K562 (cell line): Measurements from ENCODE around the gene HOXC10. TPM values are rescaled to one million over a fixed set of nuclear protein-coding genes. Genes with fewer than 3 reads are reported as not detected.

ENCODE experiments used
- ATAC-seq: fragments of 200-7000 bp; cut with Tn5 transposase; 3 replicates; pipeline ENCODE4 v1.9.1; 2020; ENCODE audit warnings: moderate library complexity
- BruUV-seq: library from RNA; stranded (reverse); fragments of 400-500 nt; replicated peaks from 2 replicates; lab custom pipeline; 2021; lab: Mats Ljungman, UMichigan
- CTCF ChIA-PET: fragments of 300-600 bp; formaldehyde crosslinking; extraction: SDS; loops from one replicate; lab custom pipeline; 2021; ENCODE audit warnings: low intra/inter-chr PET ratio; lab: Yijun Ruan, JAX
- POLR2A ChIA-PET: fragments of 300-600, 350-650 bp; sonication (Branson Sonifier 250); formaldehyde crosslinking; extraction: SDS; loops from one replicate; lab custom pipeline; 2021; ENCODE audit warnings: antibody characterized with exemption, inconsistent platforms; lab: Yijun Ruan, JAX
- DNase-seq, 4 experiments: peaks; one replicate each; pipeline versions ENCODE4 v3.0.0 to v3.0.0-alpha.2; 2011 to 2018; ENCODE audit warnings: low spot score in 3 of 4, mixed read lengths in 3 of 4; ENCODE audit errors: extremely low read depth in 1 of 4
- FAIRE-seq: peaks from 2 replicates; lab custom pipeline; 2011; peaks lifted over from hg19 to GRCh38; lab: Jason Lieb, UNC
- H2AFZ ChIP-seq: 2 replicates; pipeline ENCODE4 v1.6.0; 2011; ENCODE audit warnings: low read depth, low read length, control low read depth, inconsistent platforms
- H3K27ac ChIP-seq: fragments of 200-600 bp; 3 replicates; pipeline ENCODE4 v1.8.0; 2011; ENCODE audit warnings: low read depth, mild to moderate bottlenecking, control low read depth, inconsistent platforms, low read length, moderate library complexity, mixed read lengths; ENCODE audit errors: extremely low read depth
- H3K27me3 ChIP-seq, 2 experiments: fragments of 300-600 bp in 1 of 2; 2 replicates in 1 of 2; 3 replicates in 1 of 2; pipeline versions ENCODE4 v1.6.0 to v1.8.0; 2011; ENCODE audit warnings: inconsistent platforms in 2 of 2, low read length in 2 of 2, mild to moderate bottlenecking in 1 of 2, mixed read lengths in 1 of 2, moderate library complexity in 1 of 2; ENCODE audit not compliant: control insufficient read depth in 2 of 2, insufficient read depth in 2 of 2
- H3K36me3 ChIP-seq: fragments of 300-600 bp; 3 replicates; pipeline ENCODE4 v1.8.0; 2011; ENCODE audit warnings: mild to moderate bottlenecking, low read length, inconsistent platforms; ENCODE audit not compliant: control insufficient read depth, insufficient read depth
- H3K4me1 ChIP-seq, 2 experiments: fragments of 200-600 bp in 1 of 2; replicated peaks in 1 of 2; 2 replicates in 1 of 2; 3 replicates in 1 of 2; pipeline versions ENCODE4 v1.5.1 to v1.8.0; 2011; ENCODE audit warnings: inconsistent platforms in 2 of 2, low read length in 2 of 2, mild to moderate bottlenecking in 1 of 2, mixed read lengths in 1 of 2, moderate library complexity in 1 of 2; ENCODE audit not compliant: control insufficient read depth in 2 of 2, insufficient read depth in 2 of 2
- H3K4me2 ChIP-seq: 2 replicates; pipeline ENCODE4 v1.6.1; 2011; ENCODE audit warnings: low read length, control low read depth, inconsistent platforms, mixed read lengths; ENCODE audit not compliant: insufficient read depth
- H3K4me3 ChIP-seq: fragments of 200-600 bp; sonication (generic), shearing (Covaris generic); 2 replicates; pipeline ENCODE4 v1.5.1; 2016; ENCODE audit warnings: control low read depth, inconsistent platforms
- H3K79me2 ChIP-seq: fragments of 200-600 bp; 3 replicates; pipeline ENCODE4 v1.8.0; 2011; ENCODE audit warnings: low read length, inconsistent platforms; ENCODE audit not compliant: control insufficient read depth, insufficient read depth
- H3K9ac ChIP-seq, 2 experiments: 2 replicates each; pipeline versions ENCODE4 v1.6.0 to v1.6.1; 2011; ENCODE audit warnings: low read depth in 2 of 2, low read length in 2 of 2, control low read depth in 1 of 2, inconsistent platforms in 1 of 2, mild to moderate bottlenecking in 1 of 2, mixed read lengths in 1 of 2; ENCODE audit not compliant: insufficient read depth in 1 of 2
- H3K9me1 ChIP-seq: one replicate; pipeline ENCODE4 v1.6.0; 2011; ENCODE audit warnings: inconsistent platforms, mild to moderate bottlenecking, low read length, moderate library complexity; ENCODE audit not compliant: control insufficient read depth, insufficient read depth
- H3K9me3 ChIP-seq: replicated peaks from 2 replicates; pipeline ENCODE4 v1.5.1; 2011; ENCODE audit warnings: low read depth, low read length, inconsistent platforms; ENCODE audit not compliant: control insufficient read depth, insufficient read depth
- H4K20me1 ChIP-seq: replicated peaks from 2 replicates; pipeline ENCODE4 v1.6.1; 2011; ENCODE audit warnings: low read length, inconsistent platforms, mixed read lengths; ENCODE audit not compliant: control insufficient read depth, insufficient read depth
- DDX20 ChIP-seq: fragments of 450-650 bp; IDR thresholded peaks from 2 replicates; pipeline ENCODE4 v1.6.1; 2016; ENCODE audit warnings: missing genetic modification characterization, low read depth, mild to moderate bottlenecking, missing compliant biosample characterization, moderate library complexity
- POLR2A ChIP-seq: fragments of 450-650 bp; conservative IDR thresholded peaks from 2 replicates; pipeline ENCODE4 v1.6.1; 2016
- PRPF4 ChIP-seq: fragments of 200-400 bp; formaldehyde crosslinking; IDR thresholded peaks from one replicate; pipeline ENCODE4 v1.6.1; 2017; ENCODE audit warnings: low read length, low read depth, mild to moderate bottlenecking; ENCODE audit not compliant: insufficient read depth, poor library complexity, severe bottlenecking
- SRSF7 ChIP-seq: fragments of 200-400 bp; formaldehyde crosslinking; optimal IDR thresholded peaks from 2 replicates; pipeline ENCODE3; 2017; ENCODE audit warnings: mild to moderate bottlenecking, low read depth, low read length
- U2AF1 ChIP-seq: fragments of 200-400 bp; formaldehyde crosslinking; optimal IDR thresholded peaks from 2 replicates; pipeline ENCODE3; 2017; ENCODE audit warnings: mild to moderate bottlenecking, low read depth, low read length, moderate library complexity
- ZNF232 ChIP-seq: sonication (generic); formaldehyde crosslinking; IDR thresholded peaks from 2 replicates; pipeline ENCODE4 v1.8.0; 2022; ENCODE audit warnings: mild to moderate bottlenecking, missing genetic modification reagents
- WGBS: fragments of 100-300 bp; shearing (Covaris generic); methylation state at CpG from one replicate; pipeline ENCODE4 v1.1.6; 2016; ENCODE audit warnings: low coverage, mixed read lengths; ENCODE audit not compliant: insufficient coverage; ENCODE audit errors: missing lambda C conversion rate; 5-methylcytosine and 5-hydroxymethylcytosine counted together
- in situ Hi-C: fragments of 300-500 bp; cut with MboI; formaldehyde crosslinking; loops from 4 replicates; pipeline ENCODE4 v1.15.0; 2018; ENCODE audit warnings: inconsistent platforms, mixed read lengths
- intact Hi-C: fragments of 100-400 bp; cut with micrococcal nuclease; formaldehyde crosslinking; loops from 2 replicates; pipeline ENCODE4 v1.14.2; 2022
- polyA plus RNA-seq, 8 experiments: library from polyadenylated mRNA; depleted of rRNA in 4 of 8; stranded (reverse) in 5 of 8; unstranded in 3 of 8; fragments of >200 nt; fragmentation: Nextera tagmentation in 2 of 8; fragmentation: Illumina TruSeq in 1 of 8; extraction: Ambion mirVana in 2 of 8; extraction: Trizol in 1 of 8; gene quantifications; 2 replicates each; pipeline versions ENCODE4 v1.2.1 to v1.2.3, GENCODE V29; 2011 to 2014; ENCODE audit warnings: inconsistent platforms in 1 of 8, missing spikeins in 1 of 8
- total RNA-seq, 7 experiments: library from RNA; depleted of rRNA in 6 of 7; stranded (reverse); fragments of >200 nt in 6 of 7; fragmentation: Illumina TruSeq in 2 of 7; extraction: Trizol in 2 of 7; gene quantifications; 2 replicates each; pipeline versions ENCODE4 v1.2.1 to v1.2.3, GENCODE V29; 2011 to 2021; ENCODE audit warnings: low replicate concordance in 1 of 7
- TF ChIP-seq, protein P1 (sequence below): sonication (generic); formaldehyde crosslinking; IDR thresholded peaks from 2 replicates; pipeline ENCODE4 v1.8.0; 2022; ENCODE audit warnings: mild to moderate bottlenecking, missing genetic modification reagents

Gene HOXC10
- total and polyA plus RNA-seq, 9 of the 15 experiments (the other 6 are each of a cell fraction or from before 2014, with no cell fraction given) = 0.13 to 0.77 (median 0.35) TPM; not detected in 2

DNA sequence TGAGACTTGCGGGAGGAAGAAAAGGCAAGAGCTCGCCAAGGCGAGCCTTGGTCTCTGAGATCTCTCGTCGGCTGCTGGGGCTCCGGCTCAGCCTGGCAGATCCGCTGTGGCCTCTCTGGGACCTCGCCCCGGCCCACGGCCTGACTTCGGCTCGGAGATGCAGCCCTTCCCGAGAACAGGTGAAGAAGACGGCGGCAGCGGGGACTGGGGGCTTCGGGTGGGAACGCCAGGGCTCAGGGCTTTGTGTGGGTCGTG lies 9.0 kb downstream of the HOXC10 start:
- no peaks in the 10 kb centered on the region for H3K9me3 ChIP-seq
- H3K27ac ChIP-seq = no peak overlapping the region
- intact Hi-C loops (no loop called here), in situ Hi-C loops (no loop called here)
- no peak overlapping the region for H3K4me3 ChIP-seq
- H3K9ac ChIP-seq = peak overlapping the region in 1 of 2 experiments; percentile 96; a peak in 2 of 4 replicates
- H4K20me1 ChIP-seq = no peaks in the 10 kb centered on the region
- DNase-seq (no peak), ATAC-seq (no peak), FAIRE-seq (no peak)
- 81% methylated on average over 11 of the region's 19 CpGs for WGBS
- no peak for TF ChIP-seq DDX20
- no peak for TF ChIP-seq PRPF4
- no peak for TF ChIP-seq POLR2A
- TF ChIP-seq U2AF1 = peak; percentile 20
- TF ChIP-seq ZNF232 = no peak
- TF ChIP-seq, protein P1, sequence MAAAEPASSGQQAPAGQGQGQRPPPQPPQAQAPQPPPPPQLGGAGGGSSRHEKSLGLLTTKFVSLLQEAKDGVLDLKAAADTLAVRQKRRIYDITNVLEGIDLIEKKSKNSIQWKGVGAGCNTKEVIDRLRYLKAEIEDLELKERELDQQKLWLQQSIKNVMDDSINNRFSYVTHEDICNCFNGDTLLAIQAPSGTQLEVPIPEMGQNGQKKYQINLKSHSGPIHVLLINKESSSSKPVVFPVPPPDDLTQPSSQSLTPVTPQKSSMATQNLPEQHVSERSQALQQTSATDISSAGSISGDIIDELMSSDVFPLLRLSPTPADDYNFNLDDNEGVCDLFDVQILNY (CRISPR knock-in tag) = no peak
- TF ChIP-seq SRSF7 = no peak
- ChIA-PET CTCF (no interaction called here), POLR2A (interaction anchor here (1.0 to 1.2 kb wide), 2 partner anchors 25 to 214 kb away, joined by 4 read pairs; no protein-coding TSS in a partner anchor)
- BruUV-seq = no TSS peak
- H3K4me2 ChIP-seq = peak overlapping the region; percentile 92; the same call in 1 of the 2 replicates
- peak overlapping the region; percentile 93; the same call in 1 of the 2 replicates for H2AFZ ChIP-seq
- H3K9me1 ChIP-seq = no peaks in the 10 kb centered on the region
- H3K4me1 ChIP-seq = peaks cover 41 to 65% of the 10 kb centered on the region in 2 experiments
- peaks cover 0 to 10% of the 10 kb centered on the region in 2 experiments; a peak in 2 of 5 replicates for H3K27me3 ChIP-seq
- H3K79me2 ChIP-seq = peaks cover 26% of the 10 kb centered on the region
- no peaks in the 10 kb centered on the region for H3K36me3 ChIP-seq
